Measurements from ENCODE around the gene ZNF445. TPM values are rescaled to one million over a fixed set of nuclear protein-coding genes. Genes with fewer than 3 reads are reported as not detected.

The ZNF445 gene
- total and polyA plus RNA-seq, 4 donors, result 2.1 to 8.7 (median 4.9) TPM

DNA sequence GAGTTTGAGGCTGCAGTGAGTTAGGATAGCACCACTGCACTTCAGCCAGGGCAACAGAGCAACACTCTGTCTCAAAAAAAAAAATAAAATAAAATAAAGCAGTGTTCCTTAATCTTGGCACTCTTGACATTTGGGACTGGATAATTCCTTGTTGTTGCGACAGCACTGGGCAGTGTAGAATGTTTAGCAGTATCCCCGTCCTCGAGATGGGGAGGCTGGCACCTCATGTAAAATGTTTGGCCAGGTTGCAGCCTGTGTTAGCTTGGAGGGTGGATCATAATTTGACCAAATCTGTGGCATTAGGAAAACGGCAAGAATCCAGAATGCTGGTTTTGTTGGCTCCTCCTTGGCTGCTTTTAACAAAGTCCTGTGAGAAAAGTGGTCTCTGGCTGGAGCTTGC lies 47.0 kb downstream of the ZNF445 start:
- TF ChIP-seq RAD21 (IDR thresholded peaks at IDR 0.05), result no peak
- TF ChIP-seq FOXA2 (IDR thresholded peaks at IDR 0.05), result no peak
- no peak for TF ChIP-seq FOXA1 (IDR thresholded peaks at IDR 0.05)
- TF ChIP-seq, protein P1, sequence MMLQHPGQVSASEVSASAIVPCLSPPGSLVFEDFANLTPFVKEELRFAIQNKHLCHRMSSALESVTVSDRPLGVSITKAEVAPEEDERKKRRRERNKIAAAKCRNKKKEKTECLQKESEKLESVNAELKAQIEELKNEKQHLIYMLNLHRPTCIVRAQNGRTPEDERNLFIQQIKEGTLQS (IDR thresholded peaks at IDR 0.05), result no peak
- TF ChIP-seq GABPA (IDR thresholded peaks at IDR 0.05 in 1 of 2, conservative IDR thresholded peaks at IDR 0.05 in 1 of 2), result no peak
- H3K27me3 ChIP-seq (ENCODE audit: control insufficient read depth in 4 of 4, insufficient read depth in 4 of 4, low read length in 3 of 4), result no peaks in the 10 kb centered on the region
- H3K9me3 ChIP-seq (ENCODE audit: control insufficient read depth in 4 of 4, low read length in 3 of 4), result no peaks in the 10 kb centered on the region
- H3K27ac ChIP-seq (ENCODE audit: low read depth in 1 of 2, low read length in 2 of 2), result no peak overlapping the region
- peaks cover 0 to 3% (median under 1%) of the 10 kb centered on the region in 4 donors for H3K4me1 ChIP-seq (ENCODE audit: control insufficient read depth in 4 of 4, insufficient read depth in 4 of 4, low read length in 3 of 4)
- DNase-seq (ENCODE audit: low spot score), result no peak
- WGBS, result 72% methylated on average over 4 of the region's 4 CpGs
- no peak overlapping the region for H3K9ac ChIP-seq (ENCODE audit: low read depth in 1 of 2, low read length in 2 of 2)
- H3K36me3 ChIP-seq (ENCODE audit: control insufficient read depth in 4 of 4, insufficient read depth in 3 of 4, low read depth in 1 of 4, low read length in 3 of 4), result no peaks in the 10 kb centered on the region
- H3K4me3 ChIP-seq (ENCODE audit: low read depth in 1 of 3, low read length in 3 of 3), result no peak overlapping the region

DNA sequence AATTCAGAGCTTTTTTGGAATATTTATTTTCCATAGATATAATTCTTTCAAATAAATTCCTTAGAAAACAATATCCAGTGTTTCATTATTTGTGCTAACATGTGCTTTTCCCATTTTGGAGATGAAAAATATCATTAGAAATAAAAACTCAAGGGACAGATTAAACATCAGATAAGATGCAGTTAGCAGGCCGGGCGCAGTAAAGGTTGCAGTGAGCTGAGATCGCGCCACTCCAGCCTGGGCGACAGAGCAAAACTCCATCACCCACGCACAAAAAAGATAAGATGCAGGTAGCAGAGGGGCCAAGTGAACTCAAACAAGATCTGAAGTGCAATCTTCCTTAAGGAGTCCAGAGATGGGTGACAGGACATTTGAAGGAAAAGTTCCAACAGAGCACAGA lies 48.0 kb downstream of the ZNF445 start:
- WGBS, result 96% methylated on average over 6 of the region's 6 CpGs
- TF ChIP-seq EGR1 (IDR thresholded peaks at IDR 0.05; ENCODE audit: low read depth in 2 of 2) (no peak), TAF1 (conservative IDR thresholded peaks at IDR 0.05) (no peak), SP1 (IDR thresholded peaks at IDR 0.05) (no peak), RXRA (IDR thresholded peaks at IDR 0.05) (no peak), RAD21 (IDR thresholded peaks at IDR 0.05) (no peak), YY1 (IDR thresholded peaks at IDR 0.05) (no peak)
- TF ChIP-seq, protein P2, sequence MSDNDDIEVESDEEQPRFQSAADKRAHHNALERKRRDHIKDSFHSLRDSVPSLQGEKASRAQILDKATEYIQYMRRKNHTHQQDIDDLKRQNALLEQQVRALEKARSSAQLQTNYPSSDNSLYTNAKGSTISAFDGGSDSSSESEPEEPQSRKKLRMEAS (IDR thresholded peaks at IDR 0.05), result no peak
- TF ChIP-seq, protein P3, sequence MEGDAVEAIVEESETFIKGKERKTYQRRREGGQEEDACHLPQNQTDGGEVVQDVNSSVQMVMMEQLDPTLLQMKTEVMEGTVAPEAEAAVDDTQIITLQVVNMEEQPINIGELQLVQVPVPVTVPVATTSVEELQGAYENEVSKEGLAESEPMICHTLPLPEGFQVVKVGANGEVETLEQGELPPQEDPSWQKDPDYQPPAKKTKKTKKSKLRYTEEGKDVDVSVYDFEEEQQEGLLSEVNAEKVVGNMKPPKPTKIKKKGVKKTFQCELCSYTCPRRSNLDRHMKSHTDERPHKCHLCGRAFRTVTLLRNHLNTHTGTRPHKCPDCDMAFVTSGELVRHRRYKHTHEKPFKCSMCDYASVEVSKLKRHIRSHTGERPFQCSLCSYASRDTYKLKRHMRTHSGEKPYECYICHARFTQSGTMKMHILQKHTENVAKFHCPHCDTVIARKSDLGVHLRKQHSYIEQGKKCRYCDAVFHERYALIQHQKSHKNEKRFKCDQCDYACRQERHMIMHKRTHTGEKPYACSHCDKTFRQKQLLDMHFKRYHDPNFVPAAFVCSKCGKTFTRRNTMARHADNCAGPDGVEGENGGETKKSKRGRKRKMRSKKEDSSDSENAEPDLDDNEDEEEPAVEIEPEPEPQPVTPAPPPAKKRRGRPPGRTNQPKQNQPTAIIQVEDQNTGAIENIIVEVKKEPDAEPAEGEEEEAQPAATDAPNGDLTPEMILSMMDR (IDR thresholded peaks at IDR 0.05; ENCODE audit: low read depth, low read length, missing input control), result no peak
- TF ChIP-seq, protein P1 (IDR thresholded peaks at IDR 0.05), result no peak
- no peaks in the 10 kb centered on the region for H3K9me3 ChIP-seq (ENCODE audit: control insufficient read depth in 4 of 4, low read length in 3 of 4)
- H3K4me1 ChIP-seq (ENCODE audit: control insufficient read depth in 4 of 4, insufficient read depth in 4 of 4, low read length in 3 of 4), result peaks cover 0 to 3% (median under 1%) of the 10 kb centered on the region in 4 donors
- H3K27ac ChIP-seq (ENCODE audit: low read depth in 1 of 2, low read length in 2 of 2), result no peak overlapping the region
- no peak overlapping the region for H3K9ac ChIP-seq (ENCODE audit: low read depth in 1 of 2, low read length in 2 of 2)
- H3K27me3 ChIP-seq (ENCODE audit: control insufficient read depth in 4 of 4, insufficient read depth in 4 of 4, low read length in 3 of 4), result no peaks in the 10 kb centered on the region
- no peaks in the 10 kb centered on the region for H3K36me3 ChIP-seq (ENCODE audit: control insufficient read depth in 4 of 4, insufficient read depth in 3 of 4, low read depth in 1 of 4, low read length in 3 of 4)
- no peak for DNase-seq (ENCODE audit: low spot score)
- H3K4me3 ChIP-seq (ENCODE audit: low read depth in 1 of 3, low read length in 3 of 3), result no peak overlapping the region

DNA sequence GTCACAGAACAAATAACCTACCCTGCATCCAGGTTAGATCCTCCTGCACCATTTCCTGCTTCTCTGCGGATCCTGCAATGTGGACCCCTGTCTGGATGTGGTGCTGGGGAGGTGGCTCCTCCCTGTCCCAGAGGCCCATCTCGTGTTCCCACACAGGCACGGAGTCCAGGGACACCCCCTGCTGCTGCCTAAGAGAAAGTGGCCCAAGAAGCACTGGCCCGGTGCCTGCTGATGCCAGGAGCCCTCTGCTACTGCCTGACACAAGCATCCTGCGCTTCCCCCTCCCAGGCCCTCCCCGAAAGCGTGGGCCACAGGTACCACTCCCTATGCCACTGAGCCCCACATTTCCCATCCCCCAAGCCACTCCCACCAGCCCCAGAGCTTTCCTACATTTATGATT lies 48.6 kb downstream of the ZNF445 start:
- H3K36me3 ChIP-seq (ENCODE audit: control insufficient read depth in 4 of 4, insufficient read depth in 3 of 4, low read depth in 1 of 4, low read length in 3 of 4), result no peaks in the 10 kb centered on the region
- no peak for DNase-seq (ENCODE audit: low spot score)
- TF ChIP-seq, protein P3 (IDR thresholded peaks at IDR 0.05; ENCODE audit: low read depth, low read length, missing input control), result no peak
- no peak for TF ChIP-seq GABPA (IDR thresholded peaks at IDR 0.05 in 1 of 2, conservative IDR thresholded peaks at IDR 0.05 in 1 of 2)
- TF ChIP-seq, protein P1 (IDR thresholded peaks at IDR 0.05), result no peak
- peaks cover 0 to 3% (median under 1%) of the 10 kb centered on the region in 4 donors for H3K4me1 ChIP-seq (ENCODE audit: control insufficient read depth in 4 of 4, insufficient read depth in 4 of 4, low read length in 3 of 4)
- H3K9ac ChIP-seq (ENCODE audit: low read depth in 1 of 2, low read length in 2 of 2), result no peak overlapping the region
- H3K27me3 ChIP-seq (ENCODE audit: control insufficient read depth in 4 of 4, insufficient read depth in 4 of 4, low read length in 3 of 4), result no peaks in the 10 kb centered on the region
- WGBS, result 91% methylated on average over 7 of the region's 7 CpGs
- no peak overlapping the region for H3K27ac ChIP-seq (ENCODE audit: low read depth in 1 of 2, low read length in 2 of 2)
- H3K4me3 ChIP-seq (ENCODE audit: low read depth in 1 of 3, low read length in 3 of 3), result no peak overlapping the region
- H3K9me3 ChIP-seq (ENCODE audit: control insufficient read depth in 4 of 4, low read length in 3 of 4), result no peaks in the 10 kb centered on the region
